GM12865 (cell line): ENCODE data around the gene PIK3C3.

ENCODE experiments used
- DNase-seq: peaks from one replicate; pipeline ENCODE4 v3.0.0; 2010; ENCODE audit warnings: low read depth
- H3K4me3 ChIP-seq: 2 replicates; pipeline ENCODE4 v1.5.1; 2011; ENCODE audit warnings: mild to moderate bottlenecking, low read depth, low read length, control low read depth
- CTCF ChIP-seq: IDR thresholded peaks from 2 replicates; pipeline ENCODE4 v1.5.1; 2011; ENCODE audit warnings: low read length, control low read depth, low read depth, inconsistent platforms; ENCODE audit not compliant: insufficient read depth; ENCODE audit errors: missing control alignments

The PIK3C3 gene

GRCh38 chr18:42052122-42052708 lies 97.2 kb downstream of the PIK3C3 start:
- DNase-seq, result no peak

GRCh38 chr18:42053188-42053781 lies 98.3 kb downstream of the PIK3C3 start:
- peak; percentile 82 for TF ChIP-seq CTCF
- H3K4me3 ChIP-seq, result no peak overlapping the region

More at GRCh38 chr18:42052122-42052708, 97.2 kb downstream of the PIK3C3 start:
- TF ChIP-seq CTCF, result no peak
- H3K4me3 ChIP-seq, result no peak overlapping the region

GRCh38 chr18:42064109-42064508 lies 109.1 kb downstream of the PIK3C3 start:
- no peak overlapping the region for H3K4me3 ChIP-seq
- DNase-seq, result no peak
- no peak for TF ChIP-seq CTCF

More at GRCh38 chr18:42053188-42053781, 98.3 kb downstream of the PIK3C3 start:
- peak; percentile 69 for DNase-seq

GRCh38 chr18:42067518-42067917 lies 112.5 kb downstream of the PIK3C3 start:
- no peak overlapping the region for H3K4me3 ChIP-seq
- DNase-seq, result no peak
- TF ChIP-seq CTCF, result no peak

- no peak for TF ChIP-seq CTCF
- no peak for DNase-seq
- H3K4me3 ChIP-seq, result no peak overlapping the region
These were observed 113.0 kb downstream of the PIK3C3 start for GRCh38 chr18:42068030-42068429.

- no peak for DNase-seq
- no peak for TF ChIP-seq CTCF
- H3K4me3 ChIP-seq, result no peak overlapping the region
These were observed 114.0 kb downstream of the PIK3C3 start for GRCh38 chr18:42069036-42069435.

- no peak for TF ChIP-seq CTCF
- DNase-seq, result no peak
- no peak overlapping the region for H3K4me3 ChIP-seq
These were observed 117.4 kb downstream of the PIK3C3 start for GRCh38 chr18:42072407-42072806.
